ENCODE measurements around the gene ADCY2. TPM values are rescaled to one million over a fixed set of nuclear protein-coding genes. Genes with fewer than 3 reads are reported as not detected.
"Not testable (repeated sequence)": the region's sequence is repeated elsewhere in the genome, so short reads cannot be mapped to it uniquely, and the experiment has no call there.

ADCY2 gene
- polyA plus RNA-seq, 1 of the 3 experiments (the other 2 are of a cell fraction): not detected

- Histone ChIP-seq H2AFZ (ENCODE audit: low read depth) (no peak overlapping the region), H3K9ac (no peak overlapping the region), H3K4me3 (ENCODE audit: low read depth in 2 of 2, low read length in 1 of 2) (no peak overlapping the region), H3K36me3 (replicated peaks in 1 of 2; ENCODE audit: control insufficient read depth in 1 of 2, insufficient read depth in 2 of 2, low read length in 1 of 2) (no peaks in the 10 kb centered on the region), H3K27me3 (ENCODE audit: insufficient read depth) (no peaks in the 10 kb centered on the region; the same call in 1 of the 2 replicates), H3K4me2 (no peak overlapping the region), H3K79me2 (ENCODE audit: insufficient read depth) (no peaks in the 10 kb centered on the region), H3F3A (replicated peaks; ENCODE audit: insufficient read depth) (no peaks in the 10 kb centered on the region), H4K20me1 (ENCODE audit: insufficient read depth) (no peaks in the 10 kb centered on the region), H3K4me1 (ENCODE audit: control insufficient read depth in 1 of 2, insufficient read depth in 2 of 2, low read depth in 1 of 2, low read length in 1 of 2) (no peaks in the 10 kb centered on the region), H3K9me2 (no peaks in the 10 kb centered on the region), H3K27ac (ENCODE audit: low read depth in 2 of 2, low read length in 1 of 2) (no peak overlapping the region), H3K9me3 (no peaks in the 10 kb centered on the region)
- CTCF ChIA-PET: interaction anchor here (1.4 kb wide), 1 partner anchor 21 kb away, joined by 3 read pairs; no protein-coding TSS in a partner anchor
- POLR2A ChIA-PET: no interaction called here
- DNase-seq: no peak
- TF ChIP-seq RXRA (IDR thresholded peaks at IDR 0.05; ENCODE audit: borderline replicate concordance, low read depth) (no peak), TEAD4 (IDR thresholded peaks at IDR 0.05; ENCODE audit: borderline replicate concordance, insufficient read depth) (no peak), PBX3 (IDR thresholded peaks at IDR 0.05) (no peak)
- 3% methylated on average over 10 of the region's 10 CpGs for WGBS (ENCODE audit: low lambda C conversion rate)
Measured at GRCh38 chr5:7420510-7421280, 24.8 kb downstream of the ADCY2 start.

GRCh38 chr5:7422316-7423106 is 26.6 kb downstream of the ADCY2 start:
- DNase-seq: no peak
- Histone ChIP-seq H2AFZ (ENCODE audit: low read depth) (no peak overlapping the region), H3K4me1 (ENCODE audit: control insufficient read depth in 1 of 2, insufficient read depth in 2 of 2, low read depth in 1 of 2, low read length in 1 of 2) (no peaks in the 10 kb centered on the region), H3K27me3 (ENCODE audit: insufficient read depth) (no peaks in the 10 kb centered on the region), H3K9me2 (no peaks in the 10 kb centered on the region), H3K9me3 (no peaks in the 10 kb centered on the region), H3K9ac (no peak overlapping the region), H3K4me3 (ENCODE audit: low read depth in 2 of 2, low read length in 1 of 2) (no peak overlapping the region), H3K79me2 (ENCODE audit: insufficient read depth) (no peaks in the 10 kb centered on the region), H3K36me3 (replicated peaks in 1 of 2; ENCODE audit: control insufficient read depth in 1 of 2, insufficient read depth in 2 of 2, low read length in 1 of 2) (no peaks in the 10 kb centered on the region), H3K27ac (ENCODE audit: low read depth in 2 of 2, low read length in 1 of 2) (no peak overlapping the region), H3K4me2 (no peak overlapping the region), H3F3A (replicated peaks; ENCODE audit: insufficient read depth) (no peaks in the 10 kb centered on the region), H4K20me1 (ENCODE audit: insufficient read depth) (no peaks in the 10 kb centered on the region)
- ChIA-PET CTCF (no interaction called here), POLR2A (no interaction called here)
- TF ChIP-seq RFX5 (IDR thresholded peaks at IDR 0.05; ENCODE audit: low read length) (no peak), NFIC (IDR thresholded peaks at IDR 0.05; ENCODE audit: borderline replicate concordance) (no peak), MEF2A (IDR thresholded peaks at IDR 0.05; ENCODE audit: borderline replicate concordance, low read depth) (no peak), TCF12 (IDR thresholded peaks at IDR 0.05) (no peak), TEAD4 (IDR thresholded peaks at IDR 0.05; ENCODE audit: borderline replicate concordance, insufficient read depth) (no peak), SMC3 (IDR thresholded peaks at IDR 0.05; ENCODE audit: low read depth, low read length) (no peak), REST (IDR thresholded peaks at IDR 0.05; ENCODE audit: low read depth, low read length) (no peak), GABPA (IDR thresholded peaks at IDR 0.05; ENCODE audit: low read depth) (no peak), SIN3A (IDR thresholded peaks at IDR 0.05; ENCODE audit: borderline replicate concordance, low read depth, low read length) (no peak)
- 2% methylated on average over 6 of the region's 6 CpGs for WGBS (ENCODE audit: low lambda C conversion rate)

- H3K9ac ChIP-seq; DNase-seq; CTCF ChIA-PET; H3K4me3 ChIP-seq (ENCODE audit: low read depth in 2 of 2, low read length in 1 of 2); H3K4me2 ChIP-seq; H3K4me1 ChIP-seq (ENCODE audit: control insufficient read depth in 1 of 2, insufficient read depth in 2 of 2, low read depth in 1 of 2, low read length in 1 of 2); H3K27me3 ChIP-seq (ENCODE audit: insufficient read depth); H3K79me2 ChIP-seq (ENCODE audit: insufficient read depth); H3K9me2 ChIP-seq; H3K27ac ChIP-seq (ENCODE audit: low read depth in 2 of 2, low read length in 1 of 2); POLR2A ChIA-PET; H3F3A ChIP-seq (replicated peaks; ENCODE audit: insufficient read depth); H3K36me3 ChIP-seq (replicated peaks in 1 of 2; ENCODE audit: control insufficient read depth in 1 of 2, insufficient read depth in 2 of 2, low read length in 1 of 2); H4K20me1 ChIP-seq (ENCODE audit: insufficient read depth); H3K9me3 ChIP-seq; H2AFZ ChIP-seq (ENCODE audit: low read depth): not testable (repeated sequence)
- 0% methylated on average over 2 of the region's 2 CpGs for WGBS (ENCODE audit: low lambda C conversion rate)
Measured at GRCh38 chr5:7423231-7423630, 27.3 kb downstream of the ADCY2 start.

Measured in SK-N-SH (cell line).